Activated gamma-delta T cell treated with anti-CD3 and anti-CD28 coated beads, Interleukin-2, amount 50 U/mL, for 16 hours (primary cell): Measurements from ENCODE around the gene PPM1H.
"Not testable (repeated sequence)": the region's sequence is repeated elsewhere in the genome, so short reads cannot be mapped to it uniquely, and the experiment has no call there.

Source experiments
- DNase-seq: peaks from one replicate; pipeline ENCODE4 v3.0.0-alpha.2; 2020; ENCODE audit warnings: low read depth

The PPM1H gene

GRCh38 chr12:62731055-62731820, 203.7 kb downstream of the PPM1H start:
- no peak for DNase-seq

GRCh38 chr12:62730649-62731048, 204.3 kb downstream of the PPM1H start:
- DNase-seq: no peak

- not testable (repeated sequence) for DNase-seq
Measured at GRCh38 chr12:62729579-62730544, 205.1 kb downstream of the PPM1H start.

GRCh38 chr12:62728741-62729140, 206.2 kb downstream of the PPM1H start:
- no peak for DNase-seq

GRCh38 chr12:62726471-62726980, 208.4 kb downstream of the PPM1H start:
- no peak for DNase-seq

GRCh38 chr12:62725781-62726180, 209.2 kb downstream of the PPM1H start:
- DNase-seq: no peak

- no peak for DNase-seq
Measured at GRCh38 chr12:62724947-62725451, 210.0 kb downstream of the PPM1H start.

- no peak for DNase-seq
Measured at GRCh38 chr12:62724285-62724684, 210.7 kb downstream of the PPM1H start.

GRCh38 chr12:62722971-62723680, 211.8 kb downstream of the PPM1H start:
- DNase-seq: no peak

GRCh38 chr12:62720661-62721330, 214.2 kb downstream of the PPM1H start:
- no peak for DNase-seq

GRCh38 chr12:62720025-62720424, 214.9 kb downstream of the PPM1H start:
- no peak for DNase-seq

- DNase-seq: no peak
Measured at GRCh38 chr12:62718762-62719426, 216.1 kb downstream of the PPM1H start.

GRCh38 chr12:62717643-62718042, 217.3 kb downstream of the PPM1H start:
- DNase-seq: no peak

- no peak for DNase-seq
Measured at GRCh38 chr12:62716866-62717525, 218.0 kb downstream of the PPM1H start.

- DNase-seq: no peak
Measured at GRCh38 chr12:62716037-62716436, 218.9 kb downstream of the PPM1H start.

GRCh38 chr12:62714774-62715721, 219.9 kb downstream of the PPM1H start:
- no peak for DNase-seq

- DNase-seq: no peak
Measured at GRCh38 chr12:62714181-62714773, 220.7 kb downstream of the PPM1H start.

GRCh38 chr12:62713723-62714122, 221.2 kb downstream of the PPM1H start:
- no peak for DNase-seq
